Stimulated activated CD4-positive, alpha-beta T cell treated with anti-CD3 and anti-CD28 coated beads, Interleukin-4, amount 100 ng/mL, for 4 hours (primary cell): Measurements from ENCODE around the gene ROMO1.
"Not testable (repeated sequence)": the region's sequence is repeated elsewhere in the genome, so short reads cannot be mapped to it uniquely, and the experiment has no call there.

Source experiments
- DNase-seq, 2 experiments: peaks; one replicate each; pipeline ENCODE4 v3.0.0-alpha.2; 2020

ROMO1 gene

GRCh38 chr20:35711588-35712209, 12.5 kb downstream of the ROMO1 start:
- DNase-seq: no peak

DNA sequence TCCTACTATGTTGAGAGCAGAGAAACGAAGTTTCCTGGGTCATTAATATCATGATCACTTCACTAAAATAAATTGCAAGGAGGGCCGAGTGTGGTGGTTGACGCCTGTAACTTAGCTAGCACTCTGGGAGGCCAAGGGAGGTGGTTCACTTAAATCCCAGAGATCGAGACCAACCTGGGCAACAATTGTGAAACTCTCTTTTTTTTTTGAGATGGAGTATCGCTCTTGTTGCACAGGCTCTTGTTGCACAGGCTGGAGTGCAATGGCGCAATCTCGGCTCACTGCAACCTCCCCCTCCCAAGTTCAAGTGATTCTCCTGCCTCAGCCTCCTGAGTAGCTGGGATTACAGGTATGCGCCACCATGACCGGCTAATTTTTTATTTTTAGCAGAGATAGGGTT, 13.9 kb downstream of the ROMO1 start:
- DNase-seq: not testable (repeated sequence)

DNA sequence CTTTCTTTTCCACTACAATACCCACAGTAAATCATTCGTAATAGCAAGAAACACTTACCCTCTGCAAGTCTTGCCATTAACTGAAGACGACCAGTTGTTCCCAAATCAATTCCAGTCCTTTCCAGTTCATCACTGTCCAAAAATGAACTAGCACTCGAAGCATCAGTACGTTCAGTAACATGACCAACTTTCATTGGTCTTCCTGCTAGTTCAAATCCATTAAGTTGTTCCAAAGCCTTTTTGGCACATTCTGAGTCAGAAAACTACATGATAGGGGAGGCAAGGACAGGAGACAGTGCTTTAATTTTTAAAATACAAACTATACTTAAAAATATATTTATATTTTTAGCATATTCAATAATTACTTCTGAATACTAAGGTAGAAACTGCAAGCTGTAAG, 14.9 kb downstream of the ROMO1 start:
- DNase-seq: no peak

- DNase-seq: no peak
These were observed 16.4 kb downstream of the ROMO1 start for GRCh38 chr20:35715652-35716051.

GRCh38 chr20:35716330-35716729, 17.1 kb downstream of the ROMO1 start:
- no peak for DNase-seq

GRCh38 chr20:35718321-35718720, 19.1 kb downstream of the ROMO1 start:
- DNase-seq: not testable (repeated sequence)

- DNase-seq: no peak
These were observed 19.9 kb downstream of the ROMO1 start for GRCh38 chr20:35718972-35719635.

GRCh38 chr20:35719717-35720116, 20.5 kb downstream of the ROMO1 start:
- no peak for DNase-seq

DNA sequence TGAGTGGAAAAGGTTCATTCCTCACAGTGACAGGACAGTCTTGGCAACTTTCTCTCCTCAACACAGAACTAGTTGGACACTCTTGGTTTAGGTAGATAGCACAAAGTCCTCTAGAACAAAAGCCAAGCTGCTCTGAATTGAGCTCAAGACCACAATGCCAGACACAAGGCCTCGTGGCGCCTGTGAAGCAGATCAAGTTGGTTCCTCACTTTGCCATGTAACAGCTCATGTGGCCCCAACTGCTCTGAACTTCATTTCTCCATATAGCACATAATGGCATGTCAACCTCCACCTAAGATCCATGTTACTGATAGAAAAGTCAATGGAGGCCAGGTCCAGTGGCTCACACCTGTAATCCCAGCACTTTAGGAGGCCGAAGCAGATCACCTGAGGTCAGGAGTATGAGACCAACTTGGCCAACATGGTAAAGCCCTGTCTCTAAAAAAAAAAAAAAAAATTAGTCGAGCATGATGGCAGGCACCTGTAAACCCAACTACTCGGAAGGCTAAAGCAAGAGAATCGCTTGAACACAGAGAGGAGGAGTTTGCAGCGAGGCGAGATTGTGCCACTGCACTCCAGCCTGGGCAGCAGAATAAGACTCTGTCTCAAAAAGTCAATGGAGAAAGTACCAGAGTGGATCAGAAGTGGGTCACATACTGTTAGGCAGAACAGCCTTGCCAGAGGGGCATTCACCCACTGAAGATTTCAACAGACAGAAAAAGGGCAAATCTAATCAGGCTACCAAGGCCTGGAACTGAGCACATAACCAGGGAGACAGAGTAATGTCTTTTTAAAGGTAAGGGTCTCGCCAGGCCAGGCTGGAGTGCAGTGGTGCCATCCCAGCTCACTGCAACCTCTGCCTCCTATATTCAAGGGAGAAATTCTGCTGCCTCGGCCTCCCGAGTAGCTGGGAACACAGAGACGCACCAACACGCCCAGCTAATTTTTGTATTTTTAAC, 21.2 kb downstream of the ROMO1 start:
- no peak for DNase-seq

GRCh38 chr20:35721219-35721618, 22.0 kb downstream of the ROMO1 start:
- DNase-seq: no peak

DNA sequence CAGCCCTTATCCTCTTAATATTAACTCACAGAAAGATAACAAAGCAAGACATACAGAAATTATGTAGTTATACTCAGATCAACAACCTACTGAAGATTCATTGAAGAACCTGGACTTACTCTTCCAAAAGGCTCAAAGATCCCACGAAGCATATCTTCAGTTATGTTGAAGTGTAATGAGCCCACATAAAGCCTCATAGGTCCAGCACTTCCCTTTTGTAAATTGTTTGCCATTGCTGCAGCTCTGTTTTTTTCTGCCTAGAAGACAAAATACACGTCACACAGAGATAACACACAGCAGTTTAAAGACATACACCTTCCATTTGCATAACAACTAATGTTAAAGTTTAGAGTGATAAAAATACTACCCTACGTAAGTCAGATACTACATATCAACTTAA, 22.4 kb downstream of the ROMO1 start:
- no peak for DNase-seq

DNA sequence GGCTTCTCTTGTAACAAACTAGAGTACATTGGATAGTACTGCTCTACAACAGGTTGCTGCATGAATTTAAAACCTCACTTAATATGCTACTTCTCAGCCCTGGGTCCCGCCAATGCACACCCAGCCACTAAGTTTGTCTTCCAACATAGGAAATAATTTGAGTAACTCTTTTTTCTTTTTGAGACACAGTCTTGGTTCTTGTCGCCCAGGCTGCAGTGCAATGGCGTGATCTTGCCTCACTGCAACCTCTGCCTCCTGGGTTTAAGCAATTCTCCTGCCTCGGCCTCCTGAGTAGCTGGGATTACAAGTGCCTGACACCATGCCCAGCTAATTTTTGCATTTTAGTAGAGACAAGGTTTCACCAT, 24.1 kb downstream of the ROMO1 start:
- not testable (repeated sequence) for DNase-seq

DNA sequence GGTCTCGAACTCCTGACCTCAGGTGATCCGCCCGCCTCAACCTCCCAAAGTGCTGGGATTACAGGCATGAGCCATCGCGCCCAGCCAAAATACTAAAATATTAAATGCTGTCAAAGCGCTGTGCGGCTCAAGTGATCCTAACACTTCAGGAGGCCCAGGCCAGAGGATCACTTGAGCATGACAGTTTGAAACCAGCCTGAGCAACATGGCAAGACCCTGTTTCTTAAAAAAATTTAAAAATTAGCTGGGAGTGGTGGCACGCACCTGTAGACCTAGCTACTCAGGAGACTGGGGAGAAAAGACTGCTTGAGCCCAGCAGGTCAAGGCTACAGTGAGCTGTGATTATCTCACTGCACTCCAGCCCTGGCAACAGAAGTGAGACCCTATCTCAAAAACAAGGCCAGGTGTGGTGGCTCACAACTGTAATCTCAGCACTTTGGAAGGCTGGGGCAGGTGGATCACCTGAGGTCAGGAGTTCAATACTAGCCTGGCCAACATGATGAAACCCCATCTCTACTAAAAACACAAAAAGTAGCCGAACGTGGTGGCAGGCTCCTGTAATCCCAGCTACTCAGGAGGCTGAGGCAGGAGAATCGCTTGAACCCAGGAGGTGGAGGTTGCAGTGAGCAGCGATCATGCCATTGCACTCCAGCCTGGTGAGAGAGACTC, 24.6 kb downstream of the ROMO1 start:
- not testable (repeated sequence) for DNase-seq

GRCh38 chr20:35724321-35725230, 25.4 kb downstream of the ROMO1 start:
- no peak for DNase-seq

DNA sequence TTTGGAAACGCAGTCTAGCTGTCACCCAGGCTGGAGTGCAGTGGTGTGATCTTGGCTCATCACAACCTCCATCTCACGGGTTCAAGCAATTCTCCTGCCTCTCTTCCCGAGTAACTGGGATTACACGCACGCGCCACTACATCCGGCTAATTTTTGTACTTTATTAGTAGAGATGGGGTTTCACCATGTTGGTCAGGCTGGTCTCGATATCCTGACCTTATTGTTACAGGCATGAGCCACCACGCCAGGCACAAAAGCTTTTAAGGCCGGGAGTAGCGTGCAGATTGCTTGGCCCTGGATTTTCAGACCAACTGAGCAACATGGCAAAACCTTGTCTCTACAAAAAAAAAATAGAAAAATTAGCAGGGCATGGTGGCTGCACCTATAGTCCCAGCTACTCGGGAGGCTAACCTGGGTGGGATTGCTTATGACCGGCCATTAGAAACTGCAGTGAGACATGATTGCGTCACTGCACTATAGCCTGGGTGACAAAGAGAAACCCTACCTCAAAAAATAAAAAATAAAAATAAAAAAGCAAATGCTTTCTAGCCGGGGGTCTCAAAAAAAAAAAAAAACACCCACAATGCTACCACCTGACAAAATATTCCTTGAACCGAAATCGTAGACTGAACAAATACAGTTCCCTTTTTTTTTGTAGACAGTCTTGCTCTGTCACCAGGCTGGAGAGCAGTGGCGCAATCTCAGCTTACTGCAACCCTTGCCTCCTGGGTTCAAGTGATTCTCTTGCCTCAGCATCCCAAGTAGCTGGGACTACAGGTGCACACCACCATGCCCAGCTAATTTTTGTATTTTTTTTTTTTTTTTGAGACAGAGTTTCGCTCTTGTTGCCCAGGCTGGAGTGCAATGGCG, 27.9 kb downstream of the ROMO1 start:
- DNase-seq: no peak

DNA sequence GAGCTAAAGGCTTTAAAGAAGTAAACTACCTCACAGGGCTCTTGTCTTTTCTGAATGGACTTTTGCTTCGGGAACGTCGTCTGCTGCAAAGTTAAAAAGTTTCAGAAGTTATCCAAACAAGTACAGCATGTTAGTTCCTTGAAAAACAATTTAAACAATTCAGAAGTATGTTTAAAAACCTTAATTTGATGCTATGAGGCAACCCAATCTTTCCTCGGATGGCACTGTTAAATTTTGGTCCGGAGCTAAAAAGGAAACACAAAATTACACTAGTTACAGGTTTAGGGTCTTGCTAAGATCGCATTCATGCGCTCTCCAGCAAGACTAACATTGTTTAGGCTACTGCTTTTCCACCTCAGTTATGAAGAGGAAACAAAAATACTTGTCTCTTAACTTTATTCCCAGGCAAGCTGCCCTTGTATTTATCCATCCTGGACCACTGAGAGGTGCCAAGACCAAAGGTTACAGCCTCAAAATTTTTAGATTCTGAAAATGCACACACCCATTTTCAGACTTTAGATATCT, 30.1 kb downstream of the ROMO1 start:
- DNase-seq: no peak

GRCh38 chr20:35729836-35730582, 30.8 kb downstream of the ROMO1 start:
- no peak for DNase-seq

DNA sequence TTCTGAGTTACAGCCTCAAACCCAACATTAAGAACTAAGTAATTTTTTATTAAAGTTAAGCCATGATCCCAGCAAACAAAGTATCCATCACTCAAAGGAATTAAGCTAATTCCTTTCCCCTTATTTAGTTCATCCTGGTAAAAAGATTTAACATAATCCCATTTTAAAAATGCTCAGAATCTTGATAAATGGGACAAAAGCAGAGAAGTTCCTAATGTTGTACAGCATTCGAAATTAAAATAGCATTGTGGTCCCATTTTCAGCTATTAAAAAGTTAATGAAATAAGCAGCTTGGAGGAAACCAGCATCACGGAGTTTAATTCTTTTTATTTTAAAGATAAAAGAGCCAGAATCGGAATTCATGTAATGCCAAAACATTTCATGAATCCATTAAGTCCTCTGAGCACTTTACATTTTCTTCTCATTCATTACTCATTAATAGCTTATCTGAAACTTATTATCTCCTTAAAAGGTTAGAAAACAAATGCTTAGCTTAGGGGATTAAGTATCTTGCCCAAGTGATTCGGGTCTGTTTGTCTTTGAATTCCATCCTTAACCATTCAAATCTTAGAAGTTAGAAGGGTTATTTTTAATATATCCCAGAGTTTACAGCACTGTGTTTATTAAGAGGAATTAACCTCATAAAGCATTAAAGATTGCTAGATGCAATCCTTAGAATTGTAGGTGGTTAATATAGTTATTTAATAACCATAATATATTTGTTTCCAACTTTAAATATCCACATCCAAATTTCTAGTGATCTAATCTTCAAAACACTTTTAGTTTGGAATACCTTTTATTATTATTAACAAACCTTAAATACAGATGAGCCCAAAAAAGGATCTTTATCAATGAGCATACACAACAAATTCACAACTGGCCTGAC, 31.6 kb downstream of the ROMO1 start:
- DNase-seq: no peak

- DNase-seq: no peak
These were observed 32.2 kb downstream of the ROMO1 start for GRCh38 chr20:35731469-35731788.
